ENCODE data around the gene TMPRSS11A. TPM values are rescaled to one million over a fixed set of nuclear protein-coding genes. Genes with fewer than 3 reads are reported as not detected.

TMPRSS11A gene
- total RNA-seq, 4 donors from 2014 or later: not detected

GRCh38 chr4:67896421-67897065 lies 66.8 kb downstream of the TMPRSS11A start:
- Histone ChIP-seq H3K27ac (no peak overlapping the region), H3K9me3 (peaks cover 0 to 7% (median 0%) of the 10 kb centered on the region in 4 donors), H3K4me1 (no peaks in the 10 kb centered on the region), H3K27me3 (no peaks in the 10 kb centered on the region), H3K4me3 (no peak overlapping the region), H3K36me3 (no peaks in the 10 kb centered on the region)
- TF ChIP-seq CTCF (IDR thresholded peaks at IDR 0.05): no peak
- TF ChIP-seq POLR2A (IDR thresholded peaks at IDR 0.05): no peak
- TF ChIP-seq EP300 (IDR thresholded peaks at IDR 0.05): no peak
- no peak for DNase-seq (ENCODE audit: low spot score in 2 of 2)
- 96 to 98% methylated on average over 17 to 26 of the region's 26 CpGs for WGBS, 2 donors

- Histone ChIP-seq H3K4me3 (no peak overlapping the region), H3K27me3 (no peaks in the 10 kb centered on the region), H3K36me3 (no peaks in the 10 kb centered on the region), H3K27ac (no peak overlapping the region), H3K9me3 (peaks cover 0 to 7% (median 0%) of the 10 kb centered on the region in 4 donors), H3K4me1 (no peaks in the 10 kb centered on the region)
- WGBS, 2 donors: 82 to 84% methylated on average over 1 of the region's 1 CpG
- TF ChIP-seq EP300 (IDR thresholded peaks at IDR 0.05) (no peak), CTCF (IDR thresholded peaks at IDR 0.05) (no peak), POLR2A (IDR thresholded peaks at IDR 0.05) (no peak)
- DNase-seq (ENCODE audit: low spot score in 2 of 2): no peak
Measured at GRCh38 chr4:67894659-67895058, 68.6 kb downstream of the TMPRSS11A start.

- 70 to 75% methylated on average over 3 of the region's 3 CpGs for WGBS, 2 donors
- H3K27ac ChIP-seq: no peak overlapping the region
- H3K27me3 ChIP-seq: no peaks in the 10 kb centered on the region
- no peak for DNase-seq (ENCODE audit: low spot score in 2 of 2)
- no peaks in the 10 kb centered on the region for H3K4me1 ChIP-seq
- no peak overlapping the region for H3K4me3 ChIP-seq
- no peaks in the 10 kb centered on the region for H3K36me3 ChIP-seq
- H3K9me3 ChIP-seq: peaks cover 0 to 7% (median 0%) of the 10 kb centered on the region in 4 donors
- TF ChIP-seq EP300 (IDR thresholded peaks at IDR 0.05) (no peak), CTCF (IDR thresholded peaks at IDR 0.05) (no peak), POLR2A (IDR thresholded peaks at IDR 0.05) (no peak)
Measured at GRCh38 chr4:67892905-67893304, 70.4 kb downstream of the TMPRSS11A start.

GRCh38 chr4:67892253-67892652 lies 71.0 kb downstream of the TMPRSS11A start:
- no peaks in the 10 kb centered on the region for H3K27me3 ChIP-seq
- no peaks in the 10 kb centered on the region for H3K36me3 ChIP-seq
- DNase-seq (ENCODE audit: low spot score in 2 of 2): no peak
- no peak for TF ChIP-seq EP300 (IDR thresholded peaks at IDR 0.05)
- TF ChIP-seq CTCF (IDR thresholded peaks at IDR 0.05): no peak
- TF ChIP-seq POLR2A (IDR thresholded peaks at IDR 0.05): no peak
- no peak overlapping the region for H3K4me3 ChIP-seq
- H3K9me3 ChIP-seq: peaks cover 0 to 7% (median 0%) of the 10 kb centered on the region in 4 donors
- no peak overlapping the region for H3K27ac ChIP-seq
- H3K4me1 ChIP-seq: no peaks in the 10 kb centered on the region
- 87 to 89% methylated on average over 2 of the region's 2 CpGs for WGBS, 2 donors

- no peak overlapping the region for H3K27ac ChIP-seq
- no peaks in the 10 kb centered on the region for H3K36me3 ChIP-seq
- no peaks in the 10 kb centered on the region for H3K4me1 ChIP-seq
- peaks cover 0 to 4% (median 0%) of the 10 kb centered on the region in 4 donors for H3K9me3 ChIP-seq
- DNase-seq (ENCODE audit: low spot score in 2 of 2): no peak
- TF ChIP-seq CTCF (IDR thresholded peaks at IDR 0.05) (no peak), POLR2A (IDR thresholded peaks at IDR 0.05) (no peak), EP300 (IDR thresholded peaks at IDR 0.05) (no peak)
- no peak overlapping the region for H3K4me3 ChIP-seq
- H3K27me3 ChIP-seq: no peaks in the 10 kb centered on the region
Measured at GRCh38 chr4:67891645-67892044, 71.6 kb downstream of the TMPRSS11A start.
